GM18873 (cell line): Measurements from ENCODE around the gene SORCS3.

Source experiments
- ATAC-seq: cut with Tn5 transposase; IDR thresholded peaks from one replicate; pipeline ENCODE4 v1.9.1; 2021; ENCODE audit warnings: mild to moderate bottlenecking, moderate library complexity, moderate number of reproducible peaks; ENCODE audit not compliant: unreplicated experiment, low FRiP score

SORCS3 gene

DNA sequence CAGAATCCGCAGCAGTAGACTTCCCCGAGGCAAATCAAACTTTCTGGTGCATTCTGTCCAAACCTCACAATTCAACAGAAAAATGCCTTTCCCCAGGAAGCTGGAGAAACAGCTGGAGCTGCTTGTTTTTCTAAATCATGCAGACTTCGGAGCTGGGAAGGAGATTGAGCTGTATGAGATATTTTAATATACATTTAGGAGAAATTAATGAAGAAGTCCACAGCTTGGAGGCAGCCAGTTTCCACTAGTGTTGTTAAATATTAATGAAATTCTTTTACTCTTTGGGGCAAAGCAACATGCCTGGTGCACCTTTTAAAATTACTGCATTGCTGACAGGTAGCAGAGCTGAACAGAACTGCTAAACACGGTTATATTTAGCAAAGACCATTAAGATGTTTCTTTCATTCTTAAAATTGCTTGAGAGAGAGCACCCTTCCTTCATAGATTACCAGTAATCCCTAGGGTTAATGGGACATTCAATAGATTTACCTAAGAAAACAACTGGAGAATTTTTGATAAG lies 566.4 kb downstream of the SORCS3 start:
- ATAC-seq: no peak

DNA sequence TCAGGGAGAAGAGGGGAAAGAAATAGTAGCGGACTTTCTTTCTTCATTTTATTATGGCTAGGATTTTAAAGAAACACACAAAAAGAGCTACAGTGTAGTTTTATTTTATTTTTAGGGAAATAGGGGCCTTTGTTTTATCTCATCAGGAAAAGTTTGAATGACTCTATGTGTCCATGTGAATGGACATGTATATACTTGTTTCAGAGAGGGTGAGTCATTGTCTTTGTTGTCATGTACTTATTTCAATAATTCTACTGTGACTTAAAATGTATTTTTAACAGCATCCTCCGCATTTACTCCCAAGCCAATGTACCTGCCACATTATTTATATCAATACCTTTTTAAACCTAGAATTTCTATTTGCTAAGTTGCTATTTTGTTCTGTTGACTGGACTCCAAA lies 569.5 kb downstream of the SORCS3 start:
- no peak for ATAC-seq

DNA sequence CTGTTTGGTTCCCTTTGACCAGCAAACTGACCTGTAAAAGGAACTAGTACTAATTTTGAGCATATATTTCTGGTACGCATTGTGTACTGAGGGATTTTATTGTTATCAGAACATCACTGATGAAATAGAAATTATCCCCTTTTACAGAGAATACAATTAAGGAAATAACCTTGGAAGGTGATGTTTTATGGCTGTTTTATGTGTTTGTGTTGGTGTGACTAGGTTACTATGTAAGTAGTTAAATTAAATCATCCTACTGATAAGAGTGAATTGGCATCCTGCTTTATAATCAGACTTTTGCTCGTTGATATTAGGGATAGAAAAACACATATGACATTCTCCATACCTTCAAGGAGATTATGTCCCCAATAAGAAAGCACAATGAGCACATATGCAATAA lies 596.6 kb downstream of the SORCS3 start:
- ATAC-seq: no peak

DNA sequence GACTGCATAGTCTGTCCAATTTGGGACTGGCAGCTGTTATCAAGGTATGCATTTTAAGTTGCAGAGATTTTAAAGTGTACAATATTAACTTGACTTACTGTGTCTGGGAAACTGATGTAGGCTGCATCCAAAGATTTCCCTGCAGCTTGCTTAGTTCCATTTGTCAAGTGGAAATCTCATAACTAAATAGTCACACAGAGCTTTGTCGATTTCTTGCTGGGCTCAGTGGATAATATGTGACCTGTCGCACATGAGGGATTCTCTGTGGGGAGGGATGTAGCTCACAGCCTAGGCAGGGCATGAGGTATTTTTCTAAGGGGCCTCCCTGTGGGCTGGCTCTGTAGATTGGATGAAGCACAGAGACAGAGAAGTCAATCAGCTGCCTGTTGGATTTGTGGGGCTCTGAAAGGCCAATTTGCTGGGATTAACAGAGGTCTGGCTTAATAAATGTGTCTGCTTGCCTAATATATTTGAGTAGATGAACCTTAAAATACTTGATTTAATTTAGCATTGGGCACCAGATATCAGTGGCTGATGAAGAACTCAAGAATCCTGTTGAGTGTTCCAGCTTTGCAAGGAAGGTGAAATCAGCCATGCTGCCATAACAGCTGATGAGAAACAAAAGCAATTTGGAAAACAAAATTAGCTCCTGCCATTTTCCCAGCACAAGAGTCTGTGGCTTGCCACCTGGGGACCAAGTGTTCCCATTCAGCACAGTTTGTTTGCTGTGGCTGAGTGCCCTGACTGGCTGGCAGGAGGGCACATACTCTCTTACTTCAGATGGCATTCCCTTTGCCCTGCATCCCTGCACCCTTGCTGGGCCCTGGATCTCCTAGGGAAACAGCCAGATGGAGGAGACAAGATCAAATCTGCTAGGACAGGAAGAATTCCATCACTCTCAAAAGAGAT lies 598.5 kb downstream of the SORCS3 start:
- ATAC-seq: no peak

DNA sequence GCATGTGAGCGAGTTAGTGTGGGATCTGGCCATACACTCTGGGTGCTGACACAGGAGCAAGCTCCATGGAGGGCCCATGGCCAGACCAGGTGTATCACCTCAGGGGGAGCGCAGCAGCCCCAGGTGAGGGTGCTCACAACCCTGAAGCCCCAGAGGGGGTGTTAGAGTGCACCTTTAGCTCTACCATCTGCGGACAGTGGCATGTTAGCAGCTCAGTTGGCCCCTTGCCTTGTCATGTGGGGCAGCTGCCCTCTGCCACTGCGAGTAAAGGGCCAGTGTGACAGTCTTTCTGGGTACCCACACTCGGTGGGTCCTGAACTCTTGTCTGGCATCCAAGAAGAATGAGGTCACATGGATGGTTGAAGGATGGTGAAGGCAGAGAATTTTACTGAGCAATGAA lies 600.2 kb downstream of the SORCS3 start:
- ATAC-seq: no peak

DNA sequence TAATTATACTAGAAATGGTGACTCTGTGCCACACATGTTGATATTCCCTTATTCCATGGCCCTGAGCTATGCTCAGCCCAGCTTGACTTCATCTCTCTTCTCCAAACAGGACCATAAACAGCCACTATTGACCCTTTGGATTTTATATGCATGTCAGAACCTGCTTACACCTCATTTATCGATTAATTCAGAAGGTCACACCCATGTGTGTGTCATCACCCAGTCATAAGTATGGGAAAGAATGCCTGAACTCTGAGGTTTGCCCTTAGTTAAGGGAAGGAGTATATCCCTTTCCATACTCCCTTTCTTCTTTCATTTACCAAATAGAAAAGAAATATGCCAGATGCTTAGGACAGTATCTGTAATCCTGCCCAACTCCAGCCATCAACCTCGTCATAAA lies 602.3 kb downstream of the SORCS3 start:
- no peak for ATAC-seq

DNA sequence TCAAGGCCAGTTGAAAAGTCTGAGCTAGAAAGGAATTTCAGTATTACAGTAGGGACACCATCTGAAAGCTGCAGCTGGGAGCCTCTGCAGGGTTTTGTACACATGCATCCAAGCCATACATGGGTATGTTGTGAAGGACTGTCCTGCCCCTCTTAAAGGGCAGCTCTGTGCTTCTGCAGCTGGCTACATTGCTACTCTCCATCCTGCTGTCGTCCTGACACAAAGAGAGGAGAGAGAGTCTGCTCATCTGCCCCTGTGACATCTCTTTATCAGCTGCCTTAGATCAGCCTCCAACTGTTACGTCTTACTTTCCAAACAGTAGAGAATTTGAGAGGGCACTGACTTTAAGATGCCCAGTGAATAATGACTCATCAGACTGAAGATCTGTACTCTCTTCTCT lies 602.7 kb downstream of the SORCS3 start:
- ATAC-seq: no peak

DNA sequence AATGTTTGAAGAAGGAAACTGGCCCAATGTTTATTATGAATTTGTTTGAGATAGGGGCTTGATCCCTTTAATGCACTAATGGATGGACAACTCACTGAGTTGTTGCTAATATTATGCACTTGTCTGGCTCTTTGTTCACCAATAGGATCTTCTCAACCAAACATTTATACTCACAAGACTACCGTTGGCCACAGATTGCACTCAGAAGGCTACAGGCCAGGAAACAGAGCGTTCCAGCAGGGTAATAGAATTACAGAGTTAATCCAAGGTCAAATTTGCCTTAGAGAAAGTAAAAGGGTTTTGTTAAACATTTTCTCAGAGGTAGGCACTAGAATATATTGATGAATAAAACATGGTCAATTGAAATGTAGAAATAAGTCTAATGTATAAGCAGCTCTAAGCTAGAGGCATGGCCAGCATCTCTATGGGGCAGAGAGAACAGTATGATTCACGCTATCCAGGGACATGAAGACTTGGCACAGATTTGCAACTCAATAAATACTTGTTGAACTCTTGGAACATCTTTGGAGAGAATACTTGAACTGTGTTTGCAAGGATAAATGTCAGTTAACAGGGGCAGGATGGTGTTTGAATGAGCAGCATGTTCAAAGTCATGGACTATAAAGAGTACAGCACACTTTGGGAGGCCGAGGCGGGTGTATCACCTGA lies 606.9 kb downstream of the SORCS3 start:
- no peak for ATAC-seq

DNA sequence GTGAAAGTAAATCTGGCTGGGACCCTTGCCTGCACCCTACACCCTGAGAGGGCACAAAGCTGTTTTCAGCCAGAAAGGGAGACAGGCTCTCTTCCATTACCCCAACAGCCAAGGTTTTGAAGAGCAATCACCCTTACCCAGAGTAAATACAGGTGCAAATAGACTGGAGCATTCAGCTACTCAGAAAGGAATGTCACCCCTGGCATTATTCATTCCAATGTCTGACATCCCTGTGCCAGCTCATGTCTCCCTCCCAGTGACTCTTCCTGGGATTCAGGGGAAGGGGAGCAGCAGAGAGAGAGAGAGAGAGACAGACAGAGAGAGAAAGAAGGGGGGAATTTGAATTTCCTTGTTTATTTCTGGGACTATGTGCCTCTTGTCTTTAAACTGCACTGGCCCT lies 611.8 kb downstream of the SORCS3 start:
- ATAC-seq: no peak

DNA sequence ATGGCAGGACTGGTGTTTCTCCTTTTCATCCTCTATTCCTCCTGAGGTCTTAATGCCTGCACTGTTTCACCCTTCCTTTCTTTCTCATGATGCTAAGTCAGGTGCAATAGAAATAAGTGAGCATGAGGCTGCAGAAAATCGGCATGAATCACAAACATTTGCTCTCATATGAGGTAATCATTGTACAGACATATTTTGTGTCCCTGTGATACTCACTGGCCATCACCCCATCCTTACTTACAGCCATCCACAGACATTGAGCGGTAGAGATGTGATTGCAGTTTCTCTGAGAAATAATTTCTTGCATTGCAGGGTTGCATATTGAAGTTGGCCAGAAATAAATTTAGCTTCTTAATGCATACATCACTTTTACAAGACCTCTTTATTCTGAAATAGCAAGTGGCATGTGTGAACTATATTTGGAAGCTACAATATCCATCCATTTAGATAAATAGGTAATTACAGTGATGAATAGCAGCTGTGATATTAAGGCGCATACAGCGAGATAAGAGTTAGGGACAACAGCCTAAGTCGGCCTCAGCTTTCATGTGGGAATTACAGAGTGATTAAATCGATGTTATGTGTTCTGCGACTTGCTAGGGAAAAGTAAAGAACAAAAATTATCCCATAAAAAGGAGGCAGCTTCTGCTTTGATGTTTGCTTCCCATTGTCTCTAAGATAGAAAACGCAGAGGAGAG lies 612.6 kb downstream of the SORCS3 start:
- ATAC-seq: no peak

DNA sequence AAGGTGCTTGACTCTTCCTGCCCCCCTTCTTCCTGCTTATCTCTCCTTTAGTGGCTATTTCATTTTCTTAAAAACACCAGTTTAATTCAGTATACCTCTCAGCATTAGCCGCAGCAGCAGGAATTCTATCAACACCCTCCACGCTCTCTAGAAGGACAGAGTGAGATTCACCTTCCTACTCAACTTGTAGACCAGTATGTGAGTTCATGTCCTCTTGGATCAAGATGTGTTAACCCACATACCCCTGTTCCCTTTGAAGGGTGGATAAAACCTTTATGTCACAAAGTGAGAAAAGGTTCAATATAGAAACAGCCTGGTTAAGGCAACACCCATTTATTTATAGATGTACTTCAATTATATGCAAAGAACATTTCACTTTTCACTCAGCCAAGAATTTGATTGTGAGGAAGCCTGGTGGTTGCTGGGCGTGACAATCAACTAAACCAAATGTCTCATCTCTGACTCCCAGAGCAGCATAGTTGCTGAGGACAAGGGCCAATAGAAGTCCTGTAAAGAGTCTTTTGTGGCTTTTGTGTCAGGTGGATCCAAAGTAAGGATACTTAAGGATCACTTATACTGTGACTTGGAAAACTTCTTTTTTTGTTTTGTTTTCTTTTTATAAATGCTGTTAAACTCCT lies 617.1 kb downstream of the SORCS3 start:
- ATAC-seq: no peak

DNA sequence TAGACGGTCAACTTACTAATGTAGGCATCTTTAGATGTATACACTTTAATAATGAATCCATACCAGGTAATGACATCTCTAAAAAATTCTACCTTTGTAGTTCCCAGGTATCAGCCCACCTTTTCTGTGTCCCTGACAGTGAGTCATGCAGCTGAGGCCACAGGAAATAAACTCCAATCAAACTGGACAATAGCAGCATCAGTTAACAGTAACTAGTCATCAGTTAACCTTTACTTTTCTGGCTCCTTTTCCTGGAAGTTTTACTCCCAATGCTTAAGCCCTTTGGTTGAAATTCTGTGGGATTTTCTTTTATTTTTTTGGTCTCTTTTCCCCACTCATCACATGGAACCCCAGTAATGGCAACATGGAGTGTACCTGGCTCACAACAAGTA lies 617.6 kb downstream of the SORCS3 start:
- ATAC-seq: no peak

DNA sequence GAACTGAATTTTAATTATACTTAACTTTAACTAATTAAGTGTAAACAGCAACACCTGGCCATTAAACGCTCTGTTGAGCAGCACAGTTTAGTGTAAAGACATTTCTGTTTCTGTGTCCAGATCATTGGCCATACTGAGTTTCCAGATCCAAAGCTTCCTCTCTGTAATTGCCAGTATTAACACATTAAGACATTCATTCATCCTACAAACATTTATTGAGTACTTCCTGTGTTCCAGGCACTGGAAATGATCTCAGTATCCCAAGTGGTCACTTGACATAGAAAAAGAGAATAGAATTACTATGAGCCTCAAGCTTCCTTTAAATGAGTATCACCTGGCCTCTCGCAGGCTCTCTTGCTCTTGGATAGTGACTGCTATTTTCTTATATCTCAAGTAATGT lies 618.1 kb downstream of the SORCS3 start:
- no peak for ATAC-seq

DNA sequence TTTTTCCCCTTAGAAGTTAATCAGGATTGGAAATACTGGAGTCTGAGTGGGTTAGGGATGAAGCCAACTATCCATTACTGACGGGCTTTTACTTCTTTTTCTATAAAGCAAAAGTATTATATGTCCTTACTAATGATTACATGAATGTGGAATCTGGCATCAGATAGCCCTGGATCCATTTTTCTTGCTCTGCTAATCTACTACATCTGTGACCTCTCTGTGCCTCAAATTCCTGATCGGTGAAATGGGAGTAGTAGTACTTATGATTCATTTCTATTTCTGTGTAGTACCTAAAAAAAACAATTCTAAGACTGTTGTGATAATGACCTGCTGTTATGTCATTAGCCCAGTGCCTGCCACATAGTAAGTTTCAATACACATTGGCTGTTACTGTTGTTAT lies 621.6 kb downstream of the SORCS3 start:
- no peak for ATAC-seq

DNA sequence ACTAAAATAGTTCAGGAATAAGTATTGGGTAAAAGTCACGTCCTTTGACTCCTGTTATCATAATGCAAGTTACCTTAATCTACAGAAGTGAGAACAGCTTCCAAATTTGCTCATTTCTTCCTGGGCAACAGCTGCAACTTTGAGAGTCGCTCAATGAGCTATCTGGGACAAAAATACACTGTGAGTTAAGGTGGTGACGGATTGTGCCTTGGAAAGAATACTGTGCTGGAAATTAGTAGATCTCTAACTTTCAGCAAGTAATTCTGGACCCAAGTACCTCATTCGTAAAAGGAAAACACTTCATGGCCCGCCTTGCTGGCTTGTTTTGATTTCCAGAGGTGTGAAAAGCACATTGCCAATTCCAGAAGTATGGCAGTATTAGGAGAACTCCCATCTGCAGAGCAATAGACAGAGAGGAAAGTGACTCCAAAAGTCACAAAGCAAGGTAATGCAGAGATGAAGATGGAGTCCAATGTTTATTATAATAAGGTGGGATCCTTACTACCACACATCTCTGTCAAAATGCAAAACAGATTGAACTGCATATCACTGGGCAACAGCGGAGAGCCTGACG lies 626.0 kb downstream of the SORCS3 start:
- no peak for ATAC-seq

DNA sequence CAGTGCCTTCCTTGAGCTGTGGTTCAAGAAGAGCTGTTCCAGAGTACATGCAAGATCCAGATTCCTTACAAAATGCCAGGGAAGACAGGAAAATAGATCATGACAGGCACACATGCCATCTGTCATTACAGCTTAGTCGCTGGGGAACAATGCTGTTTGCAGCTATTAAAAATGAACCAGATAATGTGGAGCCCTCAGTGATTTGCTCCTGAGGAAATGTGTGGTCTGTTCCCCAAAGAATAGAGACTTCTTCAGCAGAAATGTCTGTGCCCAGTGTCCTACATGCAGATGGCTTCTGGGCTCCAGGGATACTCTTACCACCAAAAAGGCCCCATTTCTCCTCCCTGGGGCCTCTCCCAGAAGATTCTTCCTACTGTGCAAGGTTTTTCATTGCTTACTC lies 627.9 kb downstream of the SORCS3 start:
- ATAC-seq: no peak

DNA sequence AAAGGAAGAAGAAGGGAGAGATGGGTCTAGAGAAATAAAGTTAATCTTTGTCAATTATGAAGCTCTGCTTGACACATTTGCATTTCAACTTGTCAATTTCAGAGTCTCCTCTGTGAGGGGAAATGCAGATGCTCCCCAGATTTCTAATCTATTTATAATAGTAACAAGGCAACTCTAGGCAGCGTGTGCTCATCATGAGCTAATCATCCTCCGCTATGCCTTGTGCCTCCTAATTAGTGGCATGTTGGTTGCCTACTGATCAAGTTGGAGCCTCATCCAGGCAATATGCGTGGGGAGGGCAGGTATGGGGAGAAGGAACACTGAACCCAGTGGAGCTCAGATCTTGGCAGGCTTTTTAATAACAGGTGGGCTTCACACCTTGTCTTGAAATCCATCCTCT lies 628.6 kb downstream of the SORCS3 start:
- ATAC-seq: no peak

DNA sequence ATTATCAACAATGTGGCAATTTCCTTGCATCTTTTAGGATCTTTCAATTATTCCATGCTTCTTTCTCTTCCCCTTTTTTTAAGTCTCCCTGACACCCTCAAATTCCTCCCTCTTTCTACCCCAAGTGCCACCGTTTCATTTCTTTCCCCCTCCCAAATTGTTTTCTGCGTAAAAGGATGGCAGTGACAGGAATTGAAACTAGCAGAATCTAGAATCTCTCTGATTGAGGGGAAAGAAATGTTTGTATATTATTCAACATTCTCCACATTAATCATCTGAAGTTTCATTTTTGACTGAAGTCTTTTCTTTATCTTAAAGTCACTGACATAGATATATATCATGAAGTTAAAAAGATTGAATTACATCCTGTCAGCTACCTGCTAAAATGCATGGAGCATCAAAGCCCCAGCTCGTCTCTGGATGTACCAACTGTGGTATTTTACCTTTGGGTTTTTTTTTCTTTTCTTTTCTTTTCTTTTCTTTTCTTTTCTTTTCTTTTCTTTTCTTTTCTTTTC lies 633.5 kb downstream of the SORCS3 start:
- no peak for ATAC-seq

DNA sequence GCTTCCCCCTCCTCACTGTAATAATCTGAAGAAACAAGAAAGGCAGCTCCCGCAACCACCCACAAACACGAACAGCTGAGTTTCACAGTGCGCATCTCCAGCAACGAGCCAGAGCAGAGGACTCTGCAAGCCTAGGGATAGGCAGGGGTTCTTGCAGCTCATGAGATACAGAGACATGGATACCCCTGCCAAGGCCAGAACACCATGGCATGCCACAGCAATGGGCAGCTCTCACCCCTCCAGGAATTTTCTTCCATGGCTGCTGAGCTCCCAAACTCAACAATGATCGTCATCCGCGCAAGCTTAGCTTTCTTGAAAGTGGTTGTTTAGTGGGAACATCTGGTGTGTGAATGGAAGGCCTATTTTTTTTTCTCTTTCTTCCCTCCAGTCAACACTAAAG lies 637.3 kb downstream of the SORCS3 start:
- no peak for ATAC-seq

DNA sequence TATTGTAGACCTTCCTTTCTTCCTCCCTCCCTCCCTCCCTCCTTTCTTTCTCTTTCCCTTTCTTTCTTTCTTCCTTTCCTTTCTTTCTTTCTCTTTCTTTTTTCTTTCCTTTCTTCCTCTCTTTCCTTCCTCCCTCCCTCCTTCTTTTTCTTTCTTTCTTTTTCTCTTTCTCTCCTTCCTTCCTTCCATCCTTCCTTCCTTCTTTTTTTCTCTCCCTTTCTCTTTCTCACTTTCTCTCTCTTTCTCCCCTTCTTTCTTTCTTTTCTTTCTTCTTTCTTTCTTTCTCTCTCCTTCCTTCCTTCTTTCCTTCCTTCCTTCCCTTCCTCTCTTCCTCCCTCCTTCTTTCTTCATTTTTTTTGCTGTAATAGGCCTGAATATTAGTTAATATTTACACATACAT lies 638.0 kb downstream of the SORCS3 start:
- ATAC-seq: no peak
